ENCODE results near the gene TBC1D9B. TPM values are rescaled to one million over a fixed set of nuclear protein-coding genes. Genes with fewer than 3 reads are reported as not detected.

TBC1D9B gene
- total RNA-seq, 6 experiments from 2014 or later = 64.6 to 90.7 (median 73.4) TPM

- no peak overlapping the region for H3K4me3 Mint-ChIP-seq
- peaks cover 2% of the 10 kb centered on the region for H3K27me3 Mint-ChIP-seq (ENCODE audit: insufficient read depth)
- H3K4me1 Mint-ChIP-seq (ENCODE audit: low read depth) = peaks cover under 1% of the 10 kb centered on the region
- H3K36me3 Mint-ChIP-seq (ENCODE audit: low read depth) = peaks cover 43% of the 10 kb centered on the region
- H3K9me3 Mint-ChIP-seq = no peaks in the 10 kb centered on the region
- TF ChIP-seq CTCF (IDR thresholded peaks at IDR 0.05) = no peak
- DNase-seq = no peak
- H3K27ac Mint-ChIP-seq = no peak overlapping the region
These were observed 42.0 kb downstream of the TBC1D9B start for GRCh38 chr5:179865491-179866240.

- Mint-ChIP-seq H3K36me3 (ENCODE audit: low read depth) (peaks cover 42% of the 10 kb centered on the region), H3K4me1 (ENCODE audit: low read depth) (peaks cover 11% of the 10 kb centered on the region), H3K9me3 (no peaks in the 10 kb centered on the region), H3K27ac (no peak overlapping the region), H3K27me3 (ENCODE audit: insufficient read depth) (peaks cover 2% of the 10 kb centered on the region), H3K4me3 (no peak overlapping the region)
- DNase-seq = no peak
- TF ChIP-seq CTCF (IDR thresholded peaks at IDR 0.05) = no peak
These were observed 43.0 kb downstream of the TBC1D9B start for GRCh38 chr5:179864686-179865085.

- no peak overlapping the region for H3K27ac Mint-ChIP-seq
- TF ChIP-seq CTCF (IDR thresholded peaks at IDR 0.05) = no peak
- peaks cover 3% of the 10 kb centered on the region for H3K27me3 Mint-ChIP-seq (ENCODE audit: insufficient read depth)
These were observed 44.1 kb downstream of the TBC1D9B start for GRCh38 chr5:179863449-179864085.

GRCh38 chr5:179862891-179863290 lies 44.8 kb downstream of the TBC1D9B start:
- DNase-seq = no peak
- H3K4me1 Mint-ChIP-seq (ENCODE audit: low read depth) = peaks cover 16% of the 10 kb centered on the region
- no peak overlapping the region for H3K4me3 Mint-ChIP-seq
- peaks cover 42% of the 10 kb centered on the region for H3K36me3 Mint-ChIP-seq (ENCODE audit: low read depth)
- TF ChIP-seq CTCF (IDR thresholded peaks at IDR 0.05) = no peak
- peaks cover 4% of the 10 kb centered on the region for H3K27me3 Mint-ChIP-seq (ENCODE audit: insufficient read depth)
- H3K27ac Mint-ChIP-seq = no peak overlapping the region
- H3K9me3 Mint-ChIP-seq = no peaks in the 10 kb centered on the region

More at GRCh38 chr5:179863449-179864085, 44.1 kb downstream of the TBC1D9B start:
- Mint-ChIP-seq H3K4me1 (ENCODE audit: low read depth) (peaks cover 12% of the 10 kb centered on the region), H3K9me3 (no peaks in the 10 kb centered on the region), H3K4me3 (no peak overlapping the region), H3K36me3 (ENCODE audit: low read depth) (peaks cover 42% of the 10 kb centered on the region)
- no peak for DNase-seq

GRCh38 chr5:179862296-179862695 lies 45.4 kb downstream of the TBC1D9B start:
- Mint-ChIP-seq H3K36me3 (ENCODE audit: low read depth) (peaks cover 41% of the 10 kb centered on the region), H3K27me3 (ENCODE audit: insufficient read depth) (peaks cover 4% of the 10 kb centered on the region), H3K9me3 (no peaks in the 10 kb centered on the region), H3K27ac (no peak overlapping the region), H3K4me1 (ENCODE audit: low read depth) (peaks cover 22% of the 10 kb centered on the region), H3K4me3 (no peak overlapping the region)
- no peak for DNase-seq
- no peak for TF ChIP-seq CTCF (IDR thresholded peaks at IDR 0.05)

Data from HFFc6 (cell line).